ENCODE measurements around the gene NAV2.
"Not testable (repeated sequence)": the region's sequence is repeated elsewhere in the genome, so short reads cannot be mapped to it uniquely, and the experiment has no call there.

NAV2 gene

DNA sequence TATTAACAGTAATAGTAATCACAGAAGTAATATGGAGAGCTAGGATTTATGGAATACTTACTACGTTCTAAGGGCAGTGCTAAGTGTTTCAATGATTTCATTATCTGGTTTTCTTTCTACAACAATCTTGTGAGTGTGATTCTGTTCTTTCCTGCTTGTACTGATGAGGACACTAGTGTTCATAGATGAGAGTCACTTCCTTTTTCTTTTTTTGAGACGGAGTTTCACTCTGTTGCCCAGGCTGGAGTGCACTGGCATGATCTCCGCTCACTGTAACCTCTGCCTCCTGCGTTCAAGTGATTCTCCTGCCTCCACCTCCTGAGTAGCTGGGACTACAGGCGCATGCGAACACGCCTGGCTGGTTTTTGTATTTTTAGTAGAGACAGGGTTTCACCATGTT is 366.2 kb downstream of the NAV2 start:
- no peaks in the 10 kb centered on the region for H3K27me3 ChIP-seq (ENCODE audit: control insufficient read depth, insufficient read depth, low read length)
- peaks cover 12% of the 10 kb centered on the region; the same call in 1 of the 2 replicates for H3K36me3 ChIP-seq (ENCODE audit: control insufficient read depth, insufficient read depth, low read length)
- DNase-seq (ENCODE audit: low read depth, low spot score) = no peak
- no peak overlapping the region for H3K27ac ChIP-seq (ENCODE audit: low read length)
- H3K9me3 ChIP-seq (ENCODE audit: control insufficient read depth, insufficient read depth, low read length) = no peaks in the 10 kb centered on the region
- no CpG with 5 or more reads among the region's 7 CpGs for WGBS (ENCODE audit: insufficient coverage, insufficient read length)
- no peaks in the 10 kb centered on the region for H3K4me1 ChIP-seq (ENCODE audit: control insufficient read depth, insufficient read depth, low read length)
- no peak overlapping the region for H3K4me3 ChIP-seq (ENCODE audit: low read length)

DNA sequence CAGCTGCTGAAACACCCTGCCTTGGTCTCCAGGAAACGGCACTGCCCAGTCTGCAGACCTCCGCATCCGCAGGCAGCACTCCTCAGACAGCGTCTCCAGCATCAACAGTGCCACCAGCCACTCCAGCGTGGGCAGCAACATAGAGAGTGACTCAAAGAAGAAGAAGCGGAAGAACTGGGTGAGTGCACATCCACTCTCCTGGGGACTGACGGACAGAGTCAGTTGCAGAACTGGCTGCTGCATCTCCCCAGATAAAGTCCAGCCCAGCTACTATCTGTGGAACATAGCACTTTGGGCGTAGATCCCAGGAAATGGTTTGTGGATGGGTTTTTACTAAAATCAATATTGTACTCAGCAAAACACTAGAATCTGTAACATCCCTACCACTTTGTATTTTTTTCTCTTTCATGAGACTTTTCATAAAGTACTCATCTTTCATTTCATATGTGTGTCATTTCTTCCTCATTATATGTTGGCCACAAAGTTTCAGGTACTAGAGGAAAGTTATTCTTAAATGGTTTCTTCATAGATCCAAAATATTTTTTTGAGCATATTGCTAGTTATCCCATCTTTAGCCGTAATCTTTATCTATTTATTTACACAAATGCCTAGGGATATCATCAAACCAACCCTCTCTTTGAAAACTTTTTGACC is 367.5 kb downstream of the NAV2 start:
- no CpG with 5 or more reads among the region's 9 CpGs for whole genome bisulfite sequencing (ENCODE audit: insufficient coverage, insufficient read length)
- H3K36me3 ChIP-seq (ENCODE audit: control insufficient read depth, insufficient read depth, low read length) = peaks cover 12% of the 10 kb centered on the region; the same call in 1 of the 2 replicates

DNA sequence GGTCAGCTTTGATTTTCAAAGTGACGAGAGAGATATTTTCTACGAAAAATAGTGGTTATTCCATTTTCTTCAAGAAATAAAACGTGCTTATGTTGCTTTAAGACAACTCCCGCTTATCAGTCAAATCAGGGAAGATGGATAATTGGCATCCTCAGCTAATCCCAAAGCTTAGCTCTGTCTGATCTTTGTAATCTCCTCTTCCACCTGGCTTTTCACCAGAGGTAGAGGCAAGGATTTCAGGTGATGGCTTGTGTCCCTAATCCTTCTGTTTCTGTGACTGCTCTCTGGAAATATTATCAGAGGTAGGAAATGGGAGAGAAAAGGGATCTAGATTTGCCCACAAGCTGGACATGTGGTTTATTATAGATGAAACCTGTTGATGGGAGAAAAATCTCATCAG is 368.7 kb downstream of the NAV2 start:
- WGBS (ENCODE audit: insufficient coverage, insufficient read length) = no CpG with 5 or more reads among the region's 4 CpGs
- H3K4me3 ChIP-seq (ENCODE audit: low read length) = no peak overlapping the region
- H3K27ac ChIP-seq (ENCODE audit: low read length) = no peak overlapping the region
- H3K36me3 ChIP-seq (ENCODE audit: control insufficient read depth, insufficient read depth, low read length) = peaks cover 21% of the 10 kb centered on the region; the same call in 1 of the 2 replicates
- H3K27me3 ChIP-seq (ENCODE audit: control insufficient read depth, insufficient read depth, low read length) = no peaks in the 10 kb centered on the region
- no peaks in the 10 kb centered on the region for H3K9me3 ChIP-seq (ENCODE audit: control insufficient read depth, insufficient read depth, low read length)
- DNase-seq (ENCODE audit: low read depth, low spot score) = no peak
- no peaks in the 10 kb centered on the region for H3K4me1 ChIP-seq (ENCODE audit: control insufficient read depth, insufficient read depth, low read length)

More for the DNA sequence above, 367.5 kb downstream of the NAV2 start:
- H3K27ac ChIP-seq (ENCODE audit: low read length) = no peak overlapping the region
- no peaks in the 10 kb centered on the region for H3K4me1 ChIP-seq (ENCODE audit: control insufficient read depth, insufficient read depth, low read length)
- no peak overlapping the region for H3K4me3 ChIP-seq (ENCODE audit: low read length)
- H3K27me3 ChIP-seq (ENCODE audit: control insufficient read depth, insufficient read depth, low read length) = no peaks in the 10 kb centered on the region
- no peak for DNase-seq (ENCODE audit: low read depth, low spot score)
- no peaks in the 10 kb centered on the region for H3K9me3 ChIP-seq (ENCODE audit: control insufficient read depth, insufficient read depth, low read length)

DNA sequence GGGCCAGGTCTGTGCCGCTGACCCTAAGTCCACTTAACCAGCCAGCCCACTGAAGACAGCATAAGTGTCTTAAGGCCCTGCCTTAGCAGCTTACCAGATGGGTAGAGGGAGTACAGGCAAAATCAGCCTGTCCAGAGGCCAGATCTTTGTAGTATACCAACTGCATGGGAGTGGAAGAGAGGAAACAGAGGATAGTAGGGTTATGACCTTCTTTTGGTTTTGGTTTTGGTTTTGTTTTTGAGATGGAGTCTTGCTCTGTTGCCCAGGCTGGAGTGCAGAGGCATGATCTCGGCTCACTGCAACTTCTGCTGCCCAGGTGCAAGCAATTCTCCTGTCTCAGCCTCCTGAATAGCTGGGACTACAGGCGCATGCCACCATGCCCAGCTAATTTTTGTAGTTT is 371.2 kb downstream of the NAV2 start:
- peaks cover 25% of the 10 kb centered on the region; the same call in 1 of the 2 replicates for H3K36me3 ChIP-seq (ENCODE audit: control insufficient read depth, insufficient read depth, low read length)

DNA sequence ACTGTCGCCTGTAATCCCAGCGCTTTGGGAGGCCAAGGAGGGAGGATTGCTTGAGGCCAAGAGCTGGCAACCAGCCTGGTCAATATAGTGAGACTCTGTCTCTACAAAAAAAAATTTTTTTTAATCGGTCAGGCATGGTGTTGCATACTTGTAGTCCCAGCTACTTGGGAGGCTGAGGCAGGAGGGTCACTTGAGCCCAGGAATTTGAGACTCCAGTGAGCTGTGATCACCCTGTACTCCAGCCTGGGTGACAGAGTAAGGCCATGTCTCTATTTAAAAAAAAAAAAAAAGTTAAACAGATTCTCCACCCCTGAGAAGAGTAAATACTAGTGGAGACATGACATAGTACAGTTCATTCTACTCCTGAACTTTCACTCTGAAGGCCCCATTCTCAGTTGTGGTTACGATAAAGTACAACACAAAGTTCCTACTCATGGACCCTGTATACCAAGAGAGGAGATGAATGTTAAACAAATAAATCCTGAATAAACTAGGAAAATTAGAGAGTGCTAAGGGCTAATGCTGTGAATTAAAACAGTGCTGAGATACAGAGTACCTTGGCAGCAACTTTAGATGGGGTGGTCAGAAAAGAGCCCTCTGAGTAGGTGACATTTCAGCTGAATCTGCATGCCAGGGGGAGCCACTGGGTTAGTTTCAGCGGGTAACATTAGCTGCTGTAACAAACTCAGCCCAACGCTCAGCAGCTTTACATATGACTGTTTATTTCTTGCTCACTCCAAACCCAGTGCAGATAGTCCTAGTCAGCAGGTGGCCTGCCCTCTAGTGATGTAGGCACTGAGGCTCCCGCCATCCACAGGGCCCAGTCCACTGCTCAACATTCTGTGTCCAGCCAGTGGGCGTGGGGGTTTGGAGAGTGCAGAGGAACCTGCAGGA is 372.5 kb downstream of the NAV2 start:
- Histone ChIP-seq H3K27me3 (ENCODE audit: control insufficient read depth, insufficient read depth, low read length) (no peaks in the 10 kb centered on the region), H3K36me3 (ENCODE audit: control insufficient read depth, insufficient read depth, low read length) (peaks cover 19% of the 10 kb centered on the region; the same call in 1 of the 2 replicates), H3K9me3 (ENCODE audit: control insufficient read depth, insufficient read depth, low read length) (no peaks in the 10 kb centered on the region), H3K27ac (ENCODE audit: low read length) (no peak overlapping the region), H3K4me3 (ENCODE audit: low read length) (no peak overlapping the region), H3K4me1 (ENCODE audit: control insufficient read depth, insufficient read depth, low read length) (no peaks in the 10 kb centered on the region)
- DNase-seq (ENCODE audit: low read depth, low spot score) = no peak
- WGBS (ENCODE audit: insufficient coverage, insufficient read length) = no CpG with 5 or more reads among the region's 8 CpGs

More for the DNA sequence above, 371.2 kb downstream of the NAV2 start:
- not testable (repeated sequence) for H3K27ac ChIP-seq (ENCODE audit: low read length); H3K4me1 ChIP-seq (ENCODE audit: control insufficient read depth, insufficient read depth, low read length); H3K27me3 ChIP-seq (ENCODE audit: control insufficient read depth, insufficient read depth, low read length); H3K9me3 ChIP-seq (ENCODE audit: control insufficient read depth, insufficient read depth, low read length); DNase-seq (ENCODE audit: low read depth, low spot score); H3K4me3 ChIP-seq (ENCODE audit: low read length)
- no CpG with 5 or more reads among the region's 3 CpGs for WGBS (ENCODE audit: insufficient coverage, insufficient read length)

DNA sequence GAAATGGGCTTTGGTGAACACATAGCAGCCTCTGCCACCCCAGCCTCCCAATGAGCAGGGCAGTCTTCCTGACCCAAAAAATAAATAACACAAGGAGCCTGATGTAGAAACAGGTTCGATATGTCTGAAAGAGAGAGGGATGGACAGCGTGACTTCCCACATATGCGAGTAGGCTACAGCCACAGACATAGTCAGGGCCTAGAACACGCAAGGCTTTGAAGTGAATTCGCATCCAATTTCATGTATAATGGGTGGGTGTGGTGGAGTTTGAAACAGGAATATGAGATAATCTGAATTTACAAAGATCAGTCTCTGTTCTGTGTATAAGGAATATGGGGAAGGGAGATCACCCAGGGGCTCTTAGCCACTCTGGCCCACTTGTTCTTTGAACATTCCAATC is 373.3 kb downstream of the NAV2 start:
- peaks cover 21% of the 10 kb centered on the region; the same call in 1 of the 2 replicates for H3K36me3 ChIP-seq (ENCODE audit: control insufficient read depth, insufficient read depth, low read length)
- no peak for DNase-seq (ENCODE audit: low read depth, low spot score)
- H3K27me3 ChIP-seq (ENCODE audit: control insufficient read depth, insufficient read depth, low read length) = no peaks in the 10 kb centered on the region
- WGBS (ENCODE audit: insufficient coverage, insufficient read length) = no CpG with 5 or more reads among the region's 5 CpGs
- no peak overlapping the region for H3K27ac ChIP-seq (ENCODE audit: low read length)
- H3K9me3 ChIP-seq (ENCODE audit: control insufficient read depth, insufficient read depth, low read length) = no peaks in the 10 kb centered on the region
- no peaks in the 10 kb centered on the region for H3K4me1 ChIP-seq (ENCODE audit: control insufficient read depth, insufficient read depth, low read length)
- no peak overlapping the region for H3K4me3 ChIP-seq (ENCODE audit: low read length)

DNA sequence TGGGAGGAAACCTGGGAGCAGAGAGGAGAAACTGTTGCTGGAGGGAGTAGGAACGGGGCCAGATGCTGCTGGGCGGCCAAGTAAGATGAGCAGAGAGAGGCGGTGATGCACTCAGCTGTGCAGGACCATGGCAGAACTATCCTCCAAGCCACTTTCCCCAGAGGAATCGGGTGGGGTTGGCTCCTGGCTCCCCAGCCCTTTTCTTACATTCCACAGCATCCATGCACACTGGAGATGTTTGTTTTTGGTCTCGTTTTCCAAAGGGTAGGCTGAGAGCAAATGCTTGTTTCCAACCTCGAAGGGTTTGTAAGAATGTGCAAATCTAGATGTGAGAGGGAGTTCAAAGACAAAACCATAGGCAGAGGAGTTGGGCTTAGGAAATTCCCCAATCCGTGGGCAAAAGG is 374.5 kb downstream of the NAV2 start:
- Histone ChIP-seq H3K4me1 (ENCODE audit: control insufficient read depth, insufficient read depth, low read length) (no peaks in the 10 kb centered on the region), H3K27ac (ENCODE audit: low read length) (no peak overlapping the region), H3K36me3 (ENCODE audit: control insufficient read depth, insufficient read depth, low read length) (peaks cover 23% of the 10 kb centered on the region; the same call in 1 of the 2 replicates), H3K9me3 (ENCODE audit: control insufficient read depth, insufficient read depth, low read length) (no peaks in the 10 kb centered on the region), H3K27me3 (ENCODE audit: control insufficient read depth, insufficient read depth, low read length) (no peaks in the 10 kb centered on the region), H3K4me3 (ENCODE audit: low read length) (no peak overlapping the region)
- DNase-seq (ENCODE audit: low read depth, low spot score) = no peak
- no CpG with 5 or more reads among the region's 7 CpGs for WGBS (ENCODE audit: insufficient coverage, insufficient read length)

DNA sequence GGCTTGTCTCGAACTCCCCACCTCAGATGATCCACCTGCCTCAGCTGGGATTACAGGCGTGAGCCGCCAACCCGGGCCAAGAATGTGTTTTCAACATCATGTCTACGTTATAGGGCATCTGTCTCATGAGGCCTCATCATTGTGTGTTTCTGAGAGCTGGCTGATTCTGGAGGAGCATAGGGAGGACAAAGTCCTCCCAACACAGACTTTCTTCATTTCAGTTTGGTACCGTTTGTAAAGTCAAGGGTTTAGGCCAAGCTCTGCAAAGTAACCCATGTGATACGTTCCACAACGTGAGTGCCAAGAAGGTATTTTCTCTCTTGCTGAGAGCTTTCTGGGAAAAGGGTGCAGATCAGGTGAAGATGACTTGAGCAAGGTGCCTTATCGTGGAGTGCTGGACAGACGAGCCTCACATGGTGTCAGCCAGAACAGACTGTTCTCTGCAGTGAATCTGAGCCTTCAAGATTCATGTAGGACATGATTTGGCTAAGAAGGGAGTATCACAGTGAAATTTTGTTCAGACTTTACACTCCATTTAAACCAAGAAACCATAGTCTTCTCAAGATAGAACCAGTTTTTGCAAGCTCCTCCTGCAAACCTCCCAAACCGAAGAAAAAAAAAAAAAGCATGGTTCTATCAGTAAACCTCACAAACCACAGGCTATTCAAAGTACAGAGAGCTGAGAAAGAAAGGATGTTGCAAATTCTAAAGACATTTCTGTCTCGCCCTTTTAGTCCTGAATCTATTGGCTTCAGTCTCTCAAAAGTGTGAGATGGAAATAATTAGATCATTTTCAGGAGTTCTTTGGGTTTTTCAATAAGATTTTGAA is 376.0 kb downstream of the NAV2 start:
- no CpG with 5 or more reads among the region's 12 CpGs for WGBS (ENCODE audit: insufficient coverage, insufficient read length)
- Histone ChIP-seq H3K4me1 (ENCODE audit: control insufficient read depth, insufficient read depth, low read length) (no peaks in the 10 kb centered on the region), H3K27me3 (ENCODE audit: control insufficient read depth, insufficient read depth, low read length) (no peaks in the 10 kb centered on the region), H3K36me3 (ENCODE audit: control insufficient read depth, insufficient read depth, low read length) (peaks cover 20% of the 10 kb centered on the region; the same call in 1 of the 2 replicates), H3K27ac (ENCODE audit: low read length) (no peak overlapping the region), H3K4me3 (ENCODE audit: low read length) (no peak overlapping the region), H3K9me3 (ENCODE audit: control insufficient read depth, insufficient read depth, low read length) (no peaks in the 10 kb centered on the region)
- DNase-seq (ENCODE audit: low read depth, low spot score) = no peak

DNA sequence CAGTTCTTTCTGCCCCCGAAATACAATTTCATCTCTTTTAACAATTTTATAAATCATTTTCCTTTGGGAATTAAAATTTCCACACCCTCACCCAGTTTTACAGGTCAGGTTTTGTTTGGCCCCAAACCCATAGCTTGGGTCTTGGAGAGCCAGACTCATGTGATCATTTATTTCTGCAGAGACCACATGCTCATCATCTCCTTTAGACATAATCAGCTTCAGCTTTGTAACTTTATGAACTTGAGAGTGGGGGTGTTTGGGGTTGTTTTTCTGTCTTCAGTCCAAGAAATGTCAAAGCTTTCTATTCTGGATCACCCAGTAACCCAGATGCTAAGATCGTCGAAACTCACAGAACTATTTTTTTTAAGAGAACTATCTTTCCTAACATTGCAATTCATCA is 376.7 kb downstream of the NAV2 start:
- H3K27me3 ChIP-seq (ENCODE audit: control insufficient read depth, insufficient read depth, low read length) = no peaks in the 10 kb centered on the region
- no peak for DNase-seq (ENCODE audit: low read depth, low spot score)
- no peak overlapping the region for H3K4me3 ChIP-seq (ENCODE audit: low read length)

More for the DNA sequence above, 376.7 kb downstream of the NAV2 start:
- Histone ChIP-seq H3K27ac (ENCODE audit: low read length) (no peak overlapping the region), H3K9me3 (ENCODE audit: control insufficient read depth, insufficient read depth, low read length) (no peaks in the 10 kb centered on the region), H3K4me1 (ENCODE audit: control insufficient read depth, insufficient read depth, low read length) (no peaks in the 10 kb centered on the region), H3K36me3 (ENCODE audit: control insufficient read depth, insufficient read depth, low read length) (peaks cover 20% of the 10 kb centered on the region; the same call in 1 of the 2 replicates)
- 100% methylated on average over 1 of the region's 3 CpGs for WGBS (ENCODE audit: insufficient coverage, insufficient read length)
